ENCODE results near the gene MASTL.

GRCh38 chr10:27138277-27138676 is 16.9 kb upstream of the MASTL start:
- TF ChIP-seq EZH2phosphoT487 (IDR thresholded peaks at IDR 0.05; ENCODE audit: low read depth) = no peak
- TF ChIP-seq CTCF (IDR thresholded peaks at IDR 0.05; ENCODE audit: low read depth, low read length) = no peak
